ENCODE measurements around the gene DPM2.

DPM2 gene

DNA sequence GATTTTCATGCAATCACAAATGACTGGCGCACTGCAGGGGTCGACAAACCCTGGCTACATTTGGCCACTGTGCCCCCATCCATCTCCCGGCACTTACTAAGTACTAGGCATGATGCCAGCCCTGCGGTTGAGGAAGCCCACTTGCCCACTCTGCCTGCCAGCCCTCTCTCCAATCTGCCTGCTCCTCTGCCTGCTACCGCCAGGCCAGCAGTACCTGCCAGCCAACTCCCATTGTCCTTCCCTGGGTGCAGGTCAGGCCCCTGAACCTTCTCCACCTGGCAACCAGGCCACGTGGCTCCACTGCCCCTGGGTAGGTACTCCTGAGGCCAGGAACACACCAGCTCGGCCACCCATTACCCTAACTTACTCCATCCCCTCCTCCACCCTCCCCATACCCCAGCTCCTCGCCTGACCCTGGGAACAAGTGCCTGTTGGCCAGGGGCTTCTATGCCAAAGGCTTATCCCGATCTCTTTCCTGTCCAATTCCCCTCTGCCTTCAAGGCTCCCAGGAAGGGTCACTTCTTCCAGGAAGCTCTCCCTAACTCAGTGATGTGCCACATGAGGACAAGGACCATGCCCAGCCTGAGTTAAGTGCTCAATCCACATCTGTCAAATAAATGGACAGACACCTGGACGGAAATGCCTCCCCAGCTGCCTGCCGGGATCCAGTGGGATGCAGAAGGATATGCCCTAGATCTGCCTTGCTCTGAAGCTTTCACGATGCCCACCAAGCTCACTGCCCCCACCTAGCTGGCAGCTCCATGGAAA lies 36.5 kb upstream of the DPM2 start:
- no peak overlapping the region for H3K4me3 ChIP-seq (ENCODE audit: low read depth, low read length)
- no peak for DNase-seq (ENCODE audit: low read depth)

DNA sequence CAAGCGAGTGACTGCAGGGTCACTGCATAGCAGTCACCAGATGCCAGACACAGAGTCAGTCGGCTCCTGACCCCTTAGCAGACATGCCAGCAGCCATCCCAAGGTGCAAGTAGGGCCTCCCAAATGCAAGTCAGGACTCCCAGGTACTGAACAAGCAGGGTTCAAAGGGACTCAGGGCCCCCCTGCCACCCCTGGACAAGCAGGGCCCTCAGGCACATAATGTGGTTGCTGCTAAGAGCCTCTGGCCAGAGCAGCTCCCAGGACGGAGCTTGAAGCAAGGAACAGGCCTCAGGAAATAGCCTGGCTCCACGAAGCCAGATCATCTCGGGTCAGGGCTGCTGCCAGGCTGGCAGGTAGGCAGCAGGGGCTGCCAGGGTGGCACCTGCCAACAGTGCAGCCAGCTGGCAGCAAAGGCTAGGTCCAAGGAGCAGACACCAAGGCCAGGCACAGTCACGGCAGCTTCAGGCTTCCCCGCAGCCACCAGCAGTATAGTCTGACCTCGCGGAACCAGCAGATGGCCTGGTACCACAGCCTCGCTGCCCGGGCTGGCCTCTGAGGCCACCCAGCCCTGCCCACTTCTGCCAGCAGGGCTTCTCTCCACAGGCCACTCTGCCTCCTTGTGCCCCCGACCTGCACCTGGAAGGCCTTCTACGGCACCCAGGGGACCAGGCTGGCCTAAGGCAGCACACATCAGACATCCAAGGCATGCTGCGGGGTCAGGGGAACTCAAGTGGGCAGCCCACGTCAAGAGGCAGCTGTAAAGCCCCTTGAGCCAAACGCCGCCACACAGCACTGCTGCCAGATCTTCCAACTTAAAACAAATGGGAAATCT lies 35.7 kb upstream of the DPM2 start:
- no peak overlapping the region for H3K4me3 ChIP-seq (ENCODE audit: low read depth, low read length)
- DNase-seq (ENCODE audit: low read depth): no peak

DNA sequence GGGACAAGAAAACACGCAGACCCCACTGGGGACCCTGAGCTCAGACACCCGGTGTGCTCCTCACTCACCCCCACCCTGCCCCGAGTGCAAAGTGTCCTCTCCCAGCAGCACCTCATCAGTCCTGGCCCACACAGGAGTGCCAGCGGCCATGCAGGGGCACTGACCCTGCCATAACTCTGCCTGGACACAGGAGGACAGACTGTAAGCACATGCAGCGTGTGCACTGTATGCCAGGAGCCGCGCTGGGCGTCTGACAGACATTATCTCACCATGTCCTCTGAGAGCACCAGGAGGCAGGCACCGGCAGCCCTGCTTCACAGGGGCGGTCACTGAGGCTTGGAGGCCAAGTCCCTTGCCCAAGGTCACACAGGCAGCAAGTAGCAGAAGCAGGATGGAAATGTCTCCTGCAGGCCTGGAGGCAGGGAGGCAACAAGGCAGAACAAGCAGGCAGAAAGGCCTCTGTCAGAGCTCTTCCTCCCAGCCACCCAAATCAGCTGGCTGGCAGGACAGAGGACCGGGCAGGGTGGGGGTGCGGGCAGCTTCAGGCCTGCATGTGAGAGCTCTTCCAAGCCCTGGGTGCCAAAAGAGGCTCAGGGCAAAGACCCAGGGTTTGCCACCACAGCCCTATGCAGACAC lies 34.7 kb upstream of the DPM2 start:
- no peak overlapping the region for H3K4me3 ChIP-seq (ENCODE audit: low read depth, low read length)
- no peak for DNase-seq (ENCODE audit: low read depth)

DNA sequence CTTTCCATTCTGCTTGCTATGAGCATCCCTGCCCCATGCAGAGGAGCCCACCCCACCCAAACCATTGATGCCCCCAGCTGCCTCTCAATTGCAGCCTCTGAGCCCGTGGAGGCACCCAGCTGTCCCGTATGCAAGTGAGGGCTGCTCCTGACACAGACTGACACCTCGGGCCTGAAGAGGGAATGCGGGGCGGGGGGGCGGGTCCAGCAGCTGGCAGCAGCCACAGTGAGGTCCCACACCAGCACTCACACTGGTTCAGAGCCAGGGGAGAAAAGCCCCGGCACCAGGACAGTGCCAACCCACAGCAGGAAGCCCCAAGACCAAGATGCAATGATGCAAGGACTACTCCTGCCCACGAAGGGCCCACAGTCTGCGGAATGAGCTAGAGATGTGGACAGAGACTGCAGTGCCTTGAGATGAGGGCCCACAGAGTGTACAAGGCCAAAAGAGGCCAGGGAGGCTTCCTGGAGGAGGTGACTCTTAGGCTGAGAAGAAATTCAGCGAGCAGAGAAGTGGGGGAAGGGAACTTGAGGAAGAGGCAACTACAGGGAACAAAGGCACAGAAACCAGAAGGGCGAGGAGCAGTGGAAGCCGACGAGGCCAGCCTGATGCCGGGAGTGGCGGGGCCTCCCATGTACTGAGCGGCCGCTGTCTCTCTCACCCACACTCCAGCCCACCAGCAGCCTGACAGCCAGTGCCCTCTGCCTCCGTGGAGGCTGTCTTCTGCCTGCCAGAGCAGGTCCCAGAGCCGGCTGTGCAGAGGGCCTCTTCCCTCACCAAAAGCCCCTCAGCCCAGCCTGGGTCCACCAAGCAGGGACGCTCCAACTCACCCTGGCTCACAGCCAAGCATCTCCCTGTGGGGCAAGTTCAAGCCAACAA lies 33.9 kb upstream of the DPM2 start:
- H3K4me3 ChIP-seq (ENCODE audit: low read depth, low read length): no peak overlapping the region
- DNase-seq (ENCODE audit: low read depth): no peak

DNA sequence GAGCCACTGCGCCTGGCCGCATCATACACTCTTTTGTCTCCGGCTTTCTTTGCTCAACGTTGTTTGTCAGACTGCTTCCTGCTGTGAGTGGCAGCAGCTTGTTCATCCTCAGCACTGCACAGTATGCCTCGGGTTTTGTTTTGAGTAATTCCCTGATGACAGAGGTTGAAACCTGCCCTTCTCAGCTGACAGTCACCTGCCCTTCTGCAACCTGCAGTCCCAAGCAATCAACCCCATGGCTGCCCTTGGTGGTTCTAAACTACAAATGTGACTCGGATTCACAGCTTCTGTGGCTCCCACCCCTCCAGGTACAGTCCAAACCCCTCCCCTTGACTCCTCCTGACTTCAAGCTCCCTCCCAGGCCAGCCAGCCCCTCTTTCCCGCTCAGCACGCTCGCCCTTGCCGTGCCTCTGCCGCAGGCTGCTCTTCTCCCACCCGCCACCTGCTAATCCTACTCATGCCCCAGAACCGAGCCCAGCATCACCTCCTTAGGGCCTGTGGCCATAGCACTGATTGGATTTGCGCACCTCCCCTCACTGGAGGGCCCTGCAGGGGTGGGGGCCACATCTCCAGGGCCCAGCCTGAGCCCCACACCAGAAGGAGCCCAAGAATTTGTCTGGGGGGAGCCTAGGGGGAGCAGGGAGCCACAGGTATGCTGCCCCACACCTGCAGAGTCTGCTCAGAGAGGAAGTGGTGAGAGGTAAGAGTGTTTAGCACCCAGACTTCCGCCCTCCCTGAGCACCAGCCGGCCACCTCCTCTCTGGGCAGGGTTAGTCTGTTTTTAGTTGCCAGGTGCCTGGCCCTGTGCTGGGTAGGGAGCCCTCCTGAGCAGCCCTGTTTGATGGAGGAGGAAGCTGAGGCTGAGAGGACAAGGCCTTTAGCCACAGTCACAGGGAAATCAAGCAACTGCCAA lies 33.0 kb upstream of the DPM2 start:
- no peak for DNase-seq (ENCODE audit: low read depth)
- no peak overlapping the region for H3K4me3 ChIP-seq (ENCODE audit: low read depth, low read length)

DNA sequence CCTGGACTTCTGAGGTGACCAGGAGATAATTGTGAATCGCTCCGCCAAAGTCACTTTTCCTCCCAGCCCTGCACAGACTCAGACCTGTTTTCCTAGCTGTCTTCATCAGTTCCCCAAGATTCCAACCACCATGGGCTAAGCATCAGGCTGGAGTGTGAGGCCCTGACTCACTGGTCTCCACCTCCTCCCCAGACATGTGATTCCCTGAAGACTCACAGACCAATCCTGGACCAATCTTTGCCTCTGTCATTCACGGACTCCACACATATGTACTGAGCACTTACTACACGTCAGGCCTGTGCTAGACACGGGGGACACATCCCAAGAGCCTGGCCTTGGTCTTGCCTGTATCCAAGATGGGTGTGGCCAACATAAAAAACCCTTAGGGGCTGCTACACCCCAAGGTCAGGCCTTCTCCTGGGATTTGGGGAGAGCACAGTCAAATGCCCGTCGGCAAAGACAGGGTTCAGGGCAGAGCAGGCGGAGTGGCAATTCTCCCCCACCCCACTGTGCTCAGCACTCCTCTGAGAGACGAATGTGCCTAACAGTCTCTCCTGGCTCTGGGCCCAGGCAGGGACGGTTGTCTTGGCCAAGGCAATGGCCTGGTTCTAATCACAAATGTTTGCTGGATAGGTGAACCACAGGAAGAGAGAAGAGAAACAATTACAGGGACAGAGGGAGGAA lies 31.2 kb upstream of the DPM2 start:
- H3K4me3 ChIP-seq (ENCODE audit: low read depth, low read length): no peak overlapping the region
- DNase-seq (ENCODE audit: low read depth): peak; percentile 82

DNA sequence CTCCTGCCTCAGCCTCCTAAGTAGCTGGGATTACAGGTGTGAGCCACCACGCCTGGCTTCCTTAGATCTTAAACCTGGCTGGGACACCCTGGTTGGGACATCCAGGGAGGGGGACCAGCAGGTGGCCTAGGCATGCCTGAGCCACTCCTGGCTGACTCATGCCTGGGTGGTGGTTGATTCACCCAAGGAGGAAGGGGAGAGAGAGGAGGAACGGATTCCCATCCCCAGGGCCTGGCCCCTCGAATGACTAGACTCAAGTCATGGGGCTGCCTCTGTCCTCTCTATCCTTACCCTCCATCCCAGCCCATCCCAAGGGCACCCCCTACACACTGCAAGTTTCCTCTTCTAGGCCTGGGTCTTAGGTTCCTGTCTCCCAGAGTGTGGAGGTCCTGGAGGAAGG lies 30.4 kb upstream of the DPM2 start:
- no peak for DNase-seq (ENCODE audit: low read depth)
- no peak overlapping the region for H3K4me3 ChIP-seq (ENCODE audit: low read depth, low read length)

DNA sequence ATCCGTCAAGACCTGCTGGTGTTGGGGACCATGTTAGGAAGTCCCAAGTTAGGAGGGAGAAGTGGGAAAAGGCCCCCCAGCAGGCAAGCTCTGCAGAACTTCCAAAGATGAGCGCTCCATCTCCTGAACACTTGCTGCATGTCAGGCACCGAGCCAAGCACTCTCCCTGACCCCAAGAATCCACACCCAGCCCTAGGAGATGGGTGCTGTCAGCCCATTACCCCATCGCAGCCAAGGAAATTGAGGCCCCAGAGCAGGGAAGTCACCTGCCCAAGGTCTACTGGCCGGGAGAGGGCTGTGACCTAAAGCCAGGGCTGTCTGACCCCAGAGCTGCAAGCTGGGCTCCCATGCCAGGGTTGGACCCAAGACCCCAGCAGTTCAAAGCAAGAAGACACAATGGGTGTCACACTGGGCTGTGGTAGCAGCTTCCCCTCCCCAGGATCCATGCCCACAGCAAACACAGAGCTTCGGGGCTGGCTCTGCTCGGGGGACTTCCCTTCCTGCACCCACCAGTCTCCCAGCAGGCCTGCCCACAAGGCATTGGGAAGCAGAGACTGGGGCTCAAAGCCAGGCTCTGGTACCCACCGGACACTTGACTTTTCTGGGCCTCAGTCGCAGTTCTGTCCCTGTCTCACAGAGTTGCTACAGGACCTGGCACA lies 29.6 kb upstream of the DPM2 start:
- DNase-seq (ENCODE audit: low read depth): no peak
- H3K4me3 ChIP-seq (ENCODE audit: low read depth, low read length): no peak overlapping the region

DNA sequence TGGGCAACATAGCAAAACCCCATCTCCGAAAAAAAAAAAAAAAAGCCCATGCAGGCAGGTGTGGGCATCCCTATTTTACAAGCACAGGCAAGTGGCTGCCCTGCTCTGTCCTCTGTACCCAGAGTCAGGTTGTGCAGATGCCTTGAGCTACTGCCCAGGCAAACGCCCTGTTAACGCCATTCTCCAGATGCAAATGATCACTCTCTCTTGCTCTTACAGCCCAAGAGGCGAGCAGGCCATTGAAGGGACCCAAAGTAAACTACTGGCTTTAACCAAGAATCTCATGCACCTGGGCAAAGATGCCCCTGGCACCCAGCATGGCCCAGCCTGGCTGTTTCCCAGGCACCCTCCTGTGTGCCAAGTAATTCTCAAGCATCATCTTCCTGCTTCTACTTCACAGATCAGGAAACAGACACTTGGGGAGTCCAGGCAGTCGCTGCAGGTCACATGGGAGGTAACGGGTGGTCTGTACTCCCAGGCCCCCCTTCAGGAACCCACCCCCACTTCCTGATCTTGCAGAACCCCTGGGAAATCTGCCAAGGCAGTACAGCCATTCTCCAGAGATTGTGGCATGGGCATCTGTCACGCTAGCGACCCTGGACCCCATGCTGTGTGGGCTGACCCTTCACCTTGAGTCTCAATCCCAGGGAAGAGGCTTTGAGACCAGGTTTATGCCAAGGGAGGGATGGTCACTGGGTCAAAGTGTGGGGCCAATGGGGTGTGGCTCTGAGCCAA lies 28.9 kb upstream of the DPM2 start:
- no peak for DNase-seq (ENCODE audit: low read depth)
- H3K4me3 ChIP-seq (ENCODE audit: low read depth, low read length): no peak overlapping the region

DNA sequence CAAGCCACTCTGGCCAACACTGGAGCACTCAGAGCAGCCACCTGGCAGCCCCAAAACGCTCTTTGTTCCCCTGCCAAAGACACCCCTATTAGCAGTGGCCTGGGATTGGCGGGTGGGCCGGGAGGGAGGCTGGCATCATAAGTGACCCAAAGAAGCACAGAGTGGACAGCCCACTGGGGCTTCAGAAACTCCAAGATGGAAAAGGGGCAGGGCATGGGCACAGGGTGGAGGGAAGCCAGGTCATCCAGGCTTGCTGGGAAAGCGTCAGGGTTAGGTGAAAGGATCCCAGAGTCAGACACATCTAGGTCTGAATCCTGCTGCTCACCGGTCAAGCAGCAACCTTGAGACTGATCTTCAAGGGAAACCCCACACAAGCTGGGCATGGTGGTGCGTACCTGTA lies 28.3 kb upstream of the DPM2 start:
- no peak for DNase-seq (ENCODE audit: low read depth)
- no peak overlapping the region for H3K4me3 ChIP-seq (ENCODE audit: low read depth, low read length)

DNA sequence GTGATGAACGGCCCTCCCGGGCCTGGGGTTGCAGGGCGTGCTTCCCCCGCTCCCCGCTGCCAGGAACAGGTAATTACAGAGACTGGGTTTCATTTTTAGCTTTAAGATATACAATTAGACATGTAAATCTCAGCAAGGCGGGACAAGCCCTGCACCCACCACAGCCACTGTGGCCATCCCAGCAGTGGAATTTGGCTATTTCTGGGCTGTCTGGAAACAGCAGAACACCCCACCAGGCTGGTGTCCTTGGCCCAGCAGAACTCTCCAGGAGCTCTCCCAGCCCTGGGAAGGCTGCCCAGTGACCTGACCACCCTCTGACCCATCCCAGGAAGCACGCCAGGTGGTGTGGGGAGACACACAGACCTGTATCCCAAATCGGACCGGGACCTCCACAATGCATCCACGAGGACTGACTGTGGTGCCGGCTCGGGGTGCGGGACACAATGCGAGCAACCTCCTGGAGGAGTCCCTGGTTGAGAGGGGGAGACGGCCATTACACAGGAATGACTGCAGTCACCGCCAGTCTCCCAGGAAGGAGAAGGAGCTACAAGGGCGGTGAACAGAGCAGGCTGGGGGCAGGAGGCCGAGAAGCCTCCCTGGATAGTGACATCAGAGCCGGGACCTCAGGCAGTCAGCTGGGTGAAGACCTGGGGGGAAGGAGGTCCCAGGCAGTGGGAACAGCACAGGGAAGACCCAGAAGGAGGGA lies 25.9 kb upstream of the DPM2 start:
- no peak overlapping the region for H3K4me3 ChIP-seq (ENCODE audit: low read depth, low read length)
- DNase-seq (ENCODE audit: low read depth): no peak

DNA sequence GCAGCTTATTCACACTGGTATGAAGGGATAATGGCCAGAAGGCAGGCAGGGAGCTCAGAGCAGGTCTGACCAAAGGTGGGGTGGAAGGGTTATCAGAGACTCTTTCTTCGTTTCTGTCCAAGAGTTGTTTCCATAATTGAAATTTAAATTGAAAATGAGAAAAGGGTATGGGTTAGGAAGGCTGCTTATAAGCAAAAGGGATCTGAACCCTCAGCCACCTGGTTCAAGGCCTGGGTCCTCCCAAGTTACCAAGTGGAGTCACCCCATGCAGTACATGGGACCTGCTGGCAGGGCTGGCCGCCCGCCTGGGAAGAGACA lies 25.3 kb upstream of the DPM2 start:
- H3K4me3 ChIP-seq (ENCODE audit: low read depth, low read length): no peak overlapping the region
- DNase-seq (ENCODE audit: low read depth): no peak

DNA sequence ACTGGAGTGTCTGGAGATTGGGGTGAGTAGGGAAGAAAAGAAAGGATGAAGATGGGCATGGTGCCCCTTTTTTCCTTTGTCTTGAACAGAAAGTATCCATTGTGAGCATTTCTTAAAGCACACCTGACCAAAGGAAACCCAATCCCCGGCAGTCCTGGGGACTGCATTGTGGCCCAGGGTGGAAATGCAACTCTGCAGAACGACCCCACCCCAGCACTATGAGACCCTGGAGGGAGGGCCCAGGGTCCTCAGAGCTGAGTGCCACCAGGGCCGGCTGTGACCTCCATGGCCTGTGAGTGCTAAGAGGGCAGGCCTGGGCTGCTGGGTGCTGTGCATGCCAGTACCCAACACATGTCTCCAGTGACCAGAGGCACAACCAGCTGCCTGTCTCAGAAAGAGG lies 24.6 kb upstream of the DPM2 start:
- no peak for DNase-seq (ENCODE audit: low read depth)
- H3K4me3 ChIP-seq (ENCODE audit: low read depth, low read length): no peak overlapping the region

DNA sequence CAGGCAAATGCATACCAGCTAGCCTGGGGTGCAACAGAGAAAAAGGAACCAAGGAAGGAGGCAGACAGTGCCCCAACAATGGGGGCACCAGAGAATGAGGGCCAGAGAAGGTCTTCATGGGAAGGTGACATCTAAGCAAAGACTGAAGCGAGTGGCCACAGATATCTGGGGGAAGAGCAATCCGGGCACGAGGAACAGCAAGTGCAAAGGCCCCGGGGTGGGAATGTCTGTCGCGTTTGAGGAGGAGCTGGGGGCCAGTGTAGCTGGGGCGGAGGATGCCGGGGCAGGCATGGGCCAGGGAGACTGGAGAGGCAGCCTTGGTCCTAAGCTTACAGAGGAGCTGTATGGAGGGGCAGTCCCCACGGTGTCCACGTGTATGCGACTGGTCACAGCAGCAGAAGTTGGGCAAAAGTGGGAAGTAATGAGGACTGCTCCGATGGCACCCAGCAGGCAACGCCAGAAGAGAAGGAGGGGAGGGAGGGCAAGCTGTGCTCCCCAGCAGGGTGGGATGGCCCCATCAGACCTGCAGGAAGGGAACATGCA lies 24.0 kb upstream of the DPM2 start:
- no peak for DNase-seq (ENCODE audit: low read depth)
- no peak overlapping the region for H3K4me3 ChIP-seq (ENCODE audit: low read depth, low read length)

DNA sequence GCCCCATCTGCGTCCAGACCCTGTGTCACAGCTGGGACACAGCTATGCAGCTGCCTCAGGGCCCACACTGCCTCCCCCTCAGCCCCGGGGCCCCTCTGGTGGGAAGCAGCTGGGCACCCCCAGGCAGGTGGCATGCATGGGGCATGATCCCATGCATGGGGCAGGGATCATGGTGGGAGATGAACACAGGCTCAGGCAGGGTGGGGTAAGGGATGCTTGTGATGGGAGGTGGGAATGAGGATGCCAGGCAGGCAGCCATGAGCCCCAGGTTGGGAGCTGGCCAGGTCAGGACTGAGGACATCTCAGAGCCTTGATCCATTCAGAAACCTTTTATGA lies 23.5 kb upstream of the DPM2 start:
- DNase-seq (ENCODE audit: low read depth): no peak
- no peak overlapping the region for H3K4me3 ChIP-seq (ENCODE audit: low read depth, low read length)

DNA sequence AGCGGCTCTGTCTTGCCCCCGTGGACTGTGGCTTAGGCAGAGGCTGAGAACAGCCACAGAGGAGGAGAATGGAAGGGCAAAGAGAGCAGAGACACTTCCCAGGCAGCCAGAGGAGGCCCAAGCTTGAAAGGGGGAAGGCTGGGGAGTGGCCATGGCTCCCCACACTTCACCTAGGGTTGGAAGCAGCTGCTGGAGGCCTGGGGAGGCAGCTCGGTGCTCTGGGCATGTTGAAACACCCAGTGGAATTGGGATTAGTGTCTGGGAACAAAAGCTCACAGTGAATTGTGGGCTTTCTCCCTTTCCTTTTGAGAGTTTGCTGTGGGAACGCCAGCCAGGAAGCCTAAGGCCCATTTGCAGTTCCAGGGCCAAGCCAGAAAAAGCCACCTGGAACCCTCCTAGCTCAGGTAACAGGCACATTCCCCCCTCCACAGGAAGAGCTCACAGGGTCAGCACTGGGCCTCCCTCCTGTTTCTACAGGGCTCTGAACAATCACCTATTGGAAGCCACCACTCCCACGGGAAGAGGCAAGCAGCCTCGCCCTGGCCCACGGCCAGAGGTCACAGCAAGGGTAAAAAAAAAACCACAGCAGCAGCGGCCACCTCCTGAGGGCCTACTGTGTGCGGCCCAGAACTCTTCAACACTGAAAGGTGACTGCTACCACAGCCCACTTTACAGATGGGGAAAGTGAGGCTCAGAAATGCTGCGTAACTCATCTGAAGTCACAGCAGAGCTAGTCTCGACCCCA lies 22.9 kb upstream of the DPM2 start:
- no peak for DNase-seq (ENCODE audit: low read depth)
- H3K4me3 ChIP-seq (ENCODE audit: low read depth, low read length): no peak overlapping the region

All from skeletal muscle cell (primary cell).